ENCODE data around the gene ZBTB16. TPM values are rescaled to one million over a fixed set of nuclear protein-coding genes. Genes with fewer than 3 reads are reported as not detected.

The ZBTB16 gene
- total and polyA plus RNA-seq, 5 donors = 49.8 to 89.7 (median 75.5) TPM

GRCh38 chr11:114286229-114286628 is 226.7 kb downstream of the ZBTB16 start:
- Histone ChIP-seq H3K4me3 (ENCODE audit: low read length) (no peak overlapping the region), H3K27ac (ENCODE audit: low read length) (no peak overlapping the region), H3K9me3 (ENCODE audit: control insufficient read depth, low read length) (no peaks in the 10 kb centered on the region), H3K27me3 (ENCODE audit: control insufficient read depth, insufficient read depth) (no peaks in the 10 kb centered on the region), H3K4me1 (ENCODE audit: control insufficient read depth, insufficient read depth, low read length) (peaks cover 5% of the 10 kb centered on the region)
- intact Hi-C loops (cut with DNase I) = loop anchor here in 1 of 4 donors (10.0 kb wide), 1 partner anchor 59 kb away; no protein-coding TSS in a partner anchor
- no peak for DNase-seq
- ATAC-seq = no peak
- 96% methylated on average over 3 of the region's 3 CpGs for WGBS

- DNase-seq = no peak
- Histone ChIP-seq H3K27ac (ENCODE audit: low read length) (no peak overlapping the region), H3K27me3 (ENCODE audit: control insufficient read depth, insufficient read depth) (no peaks in the 10 kb centered on the region), H3K4me1 (ENCODE audit: control insufficient read depth, insufficient read depth, low read length) (peaks cover 3% of the 10 kb centered on the region), H3K4me3 (ENCODE audit: low read length) (no peak overlapping the region), H3K9me3 (ENCODE audit: control insufficient read depth, low read length) (no peaks in the 10 kb centered on the region)
- intact Hi-C loops (cut with DNase I) = loop anchor here in 1 of 4 donors (10.0 kb wide), 1 partner anchor 58 kb away; no protein-coding TSS in a partner anchor
- WGBS = 91% methylated on average over 2 of the region's 2 CpGs
- no peak for ATAC-seq
Measured at GRCh38 chr11:114287154-114287553, 227.6 kb downstream of the ZBTB16 start.

GRCh38 chr11:114288136-114288535 is 228.6 kb downstream of the ZBTB16 start:
- H3K4me3 ChIP-seq (ENCODE audit: low read length) = no peak overlapping the region
- peaks cover 8% of the 10 kb centered on the region for H3K4me1 ChIP-seq (ENCODE audit: control insufficient read depth, insufficient read depth, low read length)
- H3K27me3 ChIP-seq (ENCODE audit: control insufficient read depth, insufficient read depth) = no peaks in the 10 kb centered on the region
- DNase-seq = no peak
- no peak for ATAC-seq
- 75% methylated on average over 2 of the region's 2 CpGs for WGBS
- H3K9me3 ChIP-seq (ENCODE audit: control insufficient read depth, low read length) = no peaks in the 10 kb centered on the region
- no peak overlapping the region for H3K27ac ChIP-seq (ENCODE audit: low read length)
- intact Hi-C loops (cut with DNase I) = loop anchor here in 1 of 4 donors (10.0 kb wide), 1 partner anchor 57 kb away; no protein-coding TSS in a partner anchor

- H3K27me3 ChIP-seq (ENCODE audit: control insufficient read depth, insufficient read depth) = no peaks in the 10 kb centered on the region
- H3K27ac ChIP-seq (ENCODE audit: low read length) = no peak overlapping the region
- 84% methylated on average over 5 of the region's 5 CpGs for WGBS
- intact Hi-C loops (cut with DNase I) = loop anchor here in 1 of 4 donors (10.0 kb wide), 1 partner anchor 55 kb away; no protein-coding TSS in a partner anchor
- no peaks in the 10 kb centered on the region for H3K9me3 ChIP-seq (ENCODE audit: control insufficient read depth, low read length)
- ATAC-seq = no peak
- H3K4me1 ChIP-seq (ENCODE audit: control insufficient read depth, insufficient read depth, low read length) = peaks cover 6% of the 10 kb centered on the region
- DNase-seq = no peak
- no peak overlapping the region for H3K4me3 ChIP-seq (ENCODE audit: low read length)
Measured at GRCh38 chr11:114289779-114290178, 230.3 kb downstream of the ZBTB16 start.

- H3K27me3 ChIP-seq (ENCODE audit: control insufficient read depth, insufficient read depth) = no peaks in the 10 kb centered on the region
- H3K27ac ChIP-seq (ENCODE audit: low read length) = no peak overlapping the region
- DNase-seq = no peak
- H3K9me3 ChIP-seq (ENCODE audit: control insufficient read depth, low read length) = no peaks in the 10 kb centered on the region
- intact Hi-C loops (cut with DNase I) = no loop called here
- no peak for ATAC-seq
- no peak overlapping the region for H3K4me3 ChIP-seq (ENCODE audit: low read length)
- H3K4me1 ChIP-seq (ENCODE audit: control insufficient read depth, insufficient read depth, low read length) = peaks cover 6% of the 10 kb centered on the region
- WGBS = 90% methylated on average over 2 of the region's 2 CpGs
Measured at GRCh38 chr11:114290503-114291235, 231.2 kb downstream of the ZBTB16 start.

- peak overlapping the region; percentile 34 for H3K4me3 ChIP-seq (ENCODE audit: low read length)
- H3K27ac ChIP-seq (ENCODE audit: low read length) = peak overlapping the region; percentile 12
- no peak for ATAC-seq
- H3K4me1 ChIP-seq (ENCODE audit: control insufficient read depth, insufficient read depth, low read length) = peaks cover 6% of the 10 kb centered on the region
- no peaks in the 10 kb centered on the region for H3K9me3 ChIP-seq (ENCODE audit: control insufficient read depth, low read length)
- H3K27me3 ChIP-seq (ENCODE audit: control insufficient read depth, insufficient read depth) = no peaks in the 10 kb centered on the region
- no peak for DNase-seq
- WGBS = 58% methylated on average over 5 of the region's 5 CpGs
- intact Hi-C loops (cut with DNase I) = no loop called here
Measured at GRCh38 chr11:114291381-114291780, 231.9 kb downstream of the ZBTB16 start.

- no peaks in the 10 kb centered on the region for H3K27me3 ChIP-seq (ENCODE audit: control insufficient read depth, insufficient read depth)
- DNase-seq (no peak), ATAC-seq (no peak)
- H3K27ac ChIP-seq (ENCODE audit: low read length) = no peak overlapping the region
- H3K4me1 ChIP-seq (ENCODE audit: control insufficient read depth, insufficient read depth, low read length) = peaks cover 6% of the 10 kb centered on the region
- intact Hi-C loops (cut with DNase I) = no loop called here
- peak overlapping the region; percentile 34 for H3K4me3 ChIP-seq (ENCODE audit: low read length)
- H3K9me3 ChIP-seq (ENCODE audit: control insufficient read depth, low read length) = no peaks in the 10 kb centered on the region
- 23% methylated on average over 4 of the region's 4 CpGs for WGBS
Measured at GRCh38 chr11:114291842-114292680, 232.6 kb downstream of the ZBTB16 start.

GRCh38 chr11:114293201-114293711 is 233.7 kb downstream of the ZBTB16 start:
- Histone ChIP-seq H3K27me3 (ENCODE audit: control insufficient read depth, insufficient read depth) (no peaks in the 10 kb centered on the region), H3K4me3 (ENCODE audit: low read length) (no peak overlapping the region), H3K4me1 (ENCODE audit: control insufficient read depth, insufficient read depth, low read length) (peaks cover 6% of the 10 kb centered on the region), H3K27ac (ENCODE audit: low read length) (peak overlapping the region; percentile 56), H3K9me3 (ENCODE audit: control insufficient read depth, low read length) (no peaks in the 10 kb centered on the region)
- intact Hi-C loops (cut with DNase I) = no loop called here
- ATAC-seq = no peak
- no peak for DNase-seq
- WGBS = 69% methylated on average over 1 of the region's 1 CpG

- Histone ChIP-seq H3K4me3 (ENCODE audit: low read length) (peak within 1 kb of the TSS; percentile 81), H3K4me1 (ENCODE audit: control insufficient read depth, insufficient read depth, low read length) (peaks cover 6% of the 10 kb centered on the region), H3K27me3 (ENCODE audit: control insufficient read depth, insufficient read depth) (no peaks in the 10 kb centered on the region), H3K27ac (ENCODE audit: low read length) (peak within 1 kb of the TSS; percentile 94), H3K9me3 (ENCODE audit: control insufficient read depth, low read length) (no peaks in the 10 kb centered on the region)
- 36% methylated on average over 11 of the region's 11 CpGs for WGBS
- ATAC-seq (peak; percentile 83 to 88), DNase-seq (peak; percentile 82 to 92 (median 86))
- intact Hi-C loops (cut with DNase I) = no loop called here
Measured at GRCh38 chr11:114295676-114296604, 236.4 kb downstream of the ZBTB16 start, which contains the start of gene NNMT. Gene NNMT (plus strand): TSS chr11:114296399. CDS start chr11:114296557, 158 bp downstream.
